Left lung (tissue), 10 donors: Measurements from ENCODE around the gene FBXO9. TPM values are rescaled to one million over a fixed set of nuclear protein-coding genes. Genes with fewer than 3 reads are reported as not detected.

Experiments
- ATAC-seq: fragments of 200-7000 bp; cut with Tn5 transposase; one replicate; pipeline ENCODE4 v1.9.1; 2020; ENCODE audit warnings: moderate library complexity
- DNase-seq, 4 donors: peaks; one replicate each; pipeline ENCODE4 v3.0.0-alpha.2; 2013 to 2020
- H3K27ac ChIP-seq, 2 donors: fragments of 200-600 bp; sonication (generic) in 1 of 2; one replicate each; pipeline versions ENCODE4 v1.5.0 to v1.8.0; 2020 to 2021
- H3K27me3 ChIP-seq, 2 donors: fragments of 200-600 bp; sonication (generic) in 1 of 2; one replicate each; pipeline versions ENCODE4 v1.5.0 to v1.8.0; 2020 to 2021
- H3K36me3 ChIP-seq, 2 donors: fragments of 200-600 bp; sonication (generic) in 1 of 2; one replicate each; pipeline versions ENCODE4 v1.5.0 to v1.8.0; 2020 to 2021
- H3K4me1 ChIP-seq, 2 donors: fragments of 200-600 bp; one replicate each; pipeline ENCODE4 v1.8.0; 2021
- H3K4me3 ChIP-seq, 2 donors: fragments of 200-600 bp; sonication (generic) in 1 of 2; one replicate each; pipeline versions ENCODE4 v1.5.0 to v1.8.0; 2020 to 2021; ENCODE audit warnings: mild to moderate bottlenecking in 1 of 2
- H3K9me3 ChIP-seq, 2 donors: fragments of 200-600 bp; sonication (generic) in 1 of 2; one replicate each; pipeline versions ENCODE4 v1.5.0 to v1.8.0; 2020 to 2021
- intact Hi-C, 2 donors: fragments of 100-400 bp; cut with DNase I; formaldehyde crosslinking; loops; one replicate each; pipeline versions ENCODE4 v1.11.2 to v1.14.2; 2022
- polyA plus RNA-seq, 6 donors: library from polyadenylated mRNA; unstranded; fragments of 120-200 nt; gene quantifications; one replicate each; pipeline ENCODE4 v1.2.1, GENCODE V29; 2013; ENCODE audit not compliant: insufficient read length in 6 of 6
- total RNA-seq, 2 donors: library from RNA; stranded (reverse); fragmentation: NEBNext Ultra II Directional; extraction: Animal tissue kit (Norgen Biotek cat#: 25700); gene quantifications; one replicate each; pipeline ENCODE4 v1.2.1, GENCODE V29; 2021
- TF ChIP-seq, protein P1 (sequence below), 2 donors: fragments of 200-600 bp; sonication (generic) in 1 of 2; IDR thresholded peaks; one replicate each; pipeline versions ENCODE4 v1.5.0 to v1.8.0; 2021; ENCODE audit warnings: antibody characterized with exemption in 2 of 2
- donor health status: DM: no; HTN: yes; CAD: no.
- donor health status: DM: no; HTN: no; CAD: no.

FBXO9 gene
- total and polyA plus RNA-seq, 8 donors, result 77.6 to 127 (median 111) TPM

DNA sequence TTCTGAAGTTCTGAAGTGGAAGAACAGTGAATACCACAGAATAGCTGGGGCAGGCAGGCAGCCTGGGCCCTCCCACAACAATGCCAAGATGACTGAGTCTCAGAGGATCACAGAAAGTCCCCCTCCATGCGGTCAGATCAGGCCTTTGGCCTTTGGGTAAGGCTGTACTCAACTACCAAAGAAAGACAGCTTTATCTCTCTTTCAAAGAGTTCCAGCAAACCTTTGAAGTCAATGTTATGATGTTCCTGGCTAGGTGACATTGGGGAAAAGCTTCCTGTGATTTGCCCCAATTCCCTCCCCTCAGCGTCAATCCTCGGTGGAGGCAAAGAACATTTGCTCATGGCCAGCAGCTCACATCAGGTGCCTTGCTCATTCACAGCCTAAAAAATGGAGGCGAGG lies 10.7 kb upstream of the FBXO9 start:
- Histone ChIP-seq H3K9me3 (no peaks in the 10 kb centered on the region), H3K4me1 (peaks cover 9 to 30% of the 10 kb centered on the region in 2 donors), H3K4me3 (no peak overlapping the region), H3K27me3 (no peaks in the 10 kb centered on the region), H3K36me3 (peaks cover 0 to 11% of the 10 kb centered on the region in 2 donors), H3K27ac (no peak overlapping the region)
- intact Hi-C loops, result no loop called here
- TF ChIP-seq, protein P1, sequence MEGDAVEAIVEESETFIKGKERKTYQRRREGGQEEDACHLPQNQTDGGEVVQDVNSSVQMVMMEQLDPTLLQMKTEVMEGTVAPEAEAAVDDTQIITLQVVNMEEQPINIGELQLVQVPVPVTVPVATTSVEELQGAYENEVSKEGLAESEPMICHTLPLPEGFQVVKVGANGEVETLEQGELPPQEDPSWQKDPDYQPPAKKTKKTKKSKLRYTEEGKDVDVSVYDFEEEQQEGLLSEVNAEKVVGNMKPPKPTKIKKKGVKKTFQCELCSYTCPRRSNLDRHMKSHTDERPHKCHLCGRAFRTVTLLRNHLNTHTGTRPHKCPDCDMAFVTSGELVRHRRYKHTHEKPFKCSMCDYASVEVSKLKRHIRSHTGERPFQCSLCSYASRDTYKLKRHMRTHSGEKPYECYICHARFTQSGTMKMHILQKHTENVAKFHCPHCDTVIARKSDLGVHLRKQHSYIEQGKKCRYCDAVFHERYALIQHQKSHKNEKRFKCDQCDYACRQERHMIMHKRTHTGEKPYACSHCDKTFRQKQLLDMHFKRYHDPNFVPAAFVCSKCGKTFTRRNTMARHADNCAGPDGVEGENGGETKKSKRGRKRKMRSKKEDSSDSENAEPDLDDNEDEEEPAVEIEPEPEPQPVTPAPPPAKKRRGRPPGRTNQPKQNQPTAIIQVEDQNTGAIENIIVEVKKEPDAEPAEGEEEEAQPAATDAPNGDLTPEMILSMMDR (IDR thresholded peaks at IDR 0.05), result no peak
- ATAC-seq, result no peak
- no peak for DNase-seq

DNA sequence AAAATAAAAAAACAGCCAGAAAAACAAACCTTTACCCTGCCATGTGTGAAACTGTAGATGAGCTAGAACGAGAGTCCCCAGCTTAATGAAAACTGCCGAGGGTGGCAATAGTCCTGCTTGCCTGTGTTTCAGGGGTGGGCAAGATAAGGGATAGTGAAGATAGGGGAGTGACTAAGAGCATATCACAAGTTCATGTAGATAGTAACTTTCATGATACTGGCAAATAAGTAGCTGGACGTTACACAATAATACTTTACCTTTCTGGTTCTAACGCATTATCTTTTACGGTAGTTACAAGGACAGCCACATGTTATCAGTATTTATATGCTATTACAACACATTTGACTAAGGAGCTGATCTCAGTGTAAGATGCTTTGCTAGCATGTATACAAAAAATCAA lies 9.3 kb upstream of the FBXO9 start:
- Histone ChIP-seq H3K36me3 (peaks cover 0 to 11% of the 10 kb centered on the region in 2 donors), H3K27me3 (no peaks in the 10 kb centered on the region), H3K9me3 (no peaks in the 10 kb centered on the region), H3K27ac (no peak overlapping the region), H3K4me1 (peaks cover 17 to 44% of the 10 kb centered on the region in 2 donors), H3K4me3 (no peak overlapping the region)
- intact Hi-C loops, result no loop called here
- ATAC-seq, result no peak
- DNase-seq, result no peak
- TF ChIP-seq, protein P1 (IDR thresholded peaks at IDR 0.05), result no peak

DNA sequence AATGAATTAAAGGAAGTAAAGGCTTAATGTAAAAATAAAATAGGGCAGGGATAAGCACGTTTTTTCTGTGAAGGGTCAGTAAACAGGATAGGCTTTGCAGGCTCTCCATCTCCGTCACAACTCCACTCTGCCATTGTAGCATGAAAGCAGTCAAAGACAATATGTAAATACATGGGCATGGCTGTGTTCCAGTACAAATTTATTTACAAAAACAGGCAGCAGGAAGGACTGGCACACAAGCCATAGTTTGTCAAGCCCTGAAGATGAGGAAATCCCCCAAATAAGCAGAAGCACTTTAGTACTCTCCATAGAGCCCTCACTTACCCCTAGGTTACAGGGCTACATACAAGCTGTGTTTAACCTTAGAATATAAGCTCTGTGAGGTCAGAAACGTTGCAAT lies 8.9 kb upstream of the FBXO9 start:
- intact Hi-C loops, result no loop called here
- ATAC-seq (no peak), DNase-seq (no peak)

DNA sequence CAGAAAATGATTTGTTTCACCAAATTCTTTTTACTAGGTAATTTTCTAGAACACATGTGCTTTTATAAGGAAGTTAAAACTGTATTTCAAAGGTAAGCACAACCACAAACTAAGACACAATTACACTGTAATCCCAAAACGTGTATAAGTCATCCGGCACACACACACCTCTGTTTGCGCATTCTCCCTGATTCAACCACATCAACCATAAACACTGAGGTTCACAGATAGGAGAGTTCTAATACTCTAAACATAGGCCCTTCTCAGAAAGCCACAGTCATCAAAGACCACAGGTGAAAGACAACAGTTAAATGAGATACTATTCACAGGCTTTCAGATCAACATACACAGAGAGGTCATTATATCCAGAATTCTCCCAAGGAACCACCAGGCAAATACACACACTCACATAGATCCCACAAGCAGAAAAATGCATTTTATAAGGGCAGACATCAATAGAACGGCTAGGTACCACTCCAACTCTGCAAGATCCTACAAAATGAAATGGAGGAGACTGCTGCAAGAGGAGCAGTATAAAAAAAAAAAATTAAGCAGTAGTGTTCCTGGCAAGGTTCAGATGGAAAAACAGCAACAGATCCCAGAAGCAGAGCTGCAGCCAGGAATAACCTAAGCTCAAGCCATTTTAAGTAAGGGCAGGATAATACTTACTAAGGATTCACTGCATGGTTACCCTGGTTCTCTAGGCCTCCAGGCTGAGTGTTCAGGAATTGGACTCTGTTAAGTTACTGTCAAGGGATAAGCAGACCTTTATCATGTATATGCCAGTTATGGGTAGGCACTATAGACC lies 6.6 kb upstream of the FBXO9 start:
- H3K4me3 ChIP-seq, result no peak overlapping the region
- DNase-seq (no peak), ATAC-seq (no peak)
- no peaks in the 10 kb centered on the region for H3K9me3 ChIP-seq
- peaks cover 17 to 57% of the 10 kb centered on the region in 2 donors for H3K4me1 ChIP-seq
- H3K27ac ChIP-seq, result no peak overlapping the region
- intact Hi-C loops, result no loop called here
- no peaks in the 10 kb centered on the region for H3K27me3 ChIP-seq
- TF ChIP-seq, protein P1 (IDR thresholded peaks at IDR 0.05), result no peak
- H3K36me3 ChIP-seq, result no peaks in the 10 kb centered on the region

More for the DNA sequence above, 8.9 kb upstream of the FBXO9 start:
- no peaks in the 10 kb centered on the region for H3K27me3 ChIP-seq
- H3K4me3 ChIP-seq, result no peak overlapping the region
- peaks cover 0 to 9% of the 10 kb centered on the region in 2 donors for H3K36me3 ChIP-seq
- H3K27ac ChIP-seq, result no peak overlapping the region
- H3K4me1 ChIP-seq, result peaks cover 17 to 47% of the 10 kb centered on the region in 2 donors
- H3K9me3 ChIP-seq, result no peaks in the 10 kb centered on the region
- TF ChIP-seq, protein P1 (IDR thresholded peaks at IDR 0.05), result no peak

DNA sequence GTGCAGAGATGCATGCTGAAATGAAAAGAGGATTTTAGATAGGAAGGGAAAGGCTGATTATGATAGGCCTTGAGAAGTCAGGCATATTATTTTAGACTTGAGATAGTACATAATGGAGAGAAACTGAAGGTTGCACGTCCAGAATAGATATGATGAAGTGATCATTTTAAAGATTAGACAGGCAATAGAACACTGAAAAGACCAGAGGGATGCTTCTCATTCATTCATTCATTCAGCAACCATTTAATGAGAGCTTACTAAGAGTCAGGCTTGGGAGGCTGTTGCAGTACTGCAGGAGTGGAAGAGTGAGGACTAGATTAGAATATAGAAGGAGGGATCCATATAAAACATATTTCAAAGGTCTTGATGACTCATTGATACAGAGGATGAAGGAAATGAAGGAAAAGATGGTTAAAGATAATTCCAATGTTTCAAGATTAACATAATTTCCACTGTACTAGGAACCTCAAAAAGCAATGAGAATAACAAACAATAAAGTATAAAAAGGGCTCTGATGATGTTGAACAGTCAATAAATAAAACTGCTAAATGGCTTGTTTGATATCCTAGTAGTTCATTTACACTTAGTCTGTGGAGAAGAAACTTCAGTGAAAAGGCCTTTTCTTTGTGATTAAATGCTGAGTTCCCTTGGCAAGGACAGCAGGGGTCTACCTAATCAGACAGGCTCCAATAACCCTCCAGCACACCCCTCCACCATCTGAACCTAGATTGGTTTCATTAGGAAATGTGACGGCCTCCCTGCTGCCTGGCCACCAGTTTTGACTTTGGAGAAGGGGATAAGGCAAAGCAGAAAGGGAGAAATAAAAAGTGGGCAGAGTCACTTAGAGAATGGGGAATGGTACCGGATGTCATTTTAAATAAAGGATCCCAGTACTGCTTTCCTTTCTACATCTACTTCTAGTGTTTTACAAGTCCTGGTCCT lies 5.3 kb upstream of the FBXO9 start:
- Histone ChIP-seq H3K9me3 (no peaks in the 10 kb centered on the region), H3K27me3 (no peaks in the 10 kb centered on the region), H3K36me3 (no peaks in the 10 kb centered on the region), H3K27ac (peak overlapping the region in 1 of 2 donors; percentile 97), H3K4me1 (peaks cover 17 to 57% of the 10 kb centered on the region in 2 donors), H3K4me3 (peak overlapping the region; percentile 58 to 75)
- TF ChIP-seq, protein P1 (IDR thresholded peaks at IDR 0.05), result no peak
- ATAC-seq (no peak), DNase-seq (peak in 1 of 4 donors; percentile 13)
- intact Hi-C loops, result no loop called here
